Ectodermal cell (in vitro differentiated cells): ENCODE results near the gene TMUB1.

Experiments
- H3K27ac ChIP-seq: 2 replicates; pipeline ENCODE4 v1.7.0; 2013; ENCODE audit warnings: mild to moderate bottlenecking, low read depth, low read length; ENCODE audit not compliant: insufficient read depth, poor library complexity, severe bottlenecking
- H3K27me3 ChIP-seq: 2 replicates; pipeline ENCODE4 v1.7.0; 2013; ENCODE audit warnings: mild to moderate bottlenecking, low read length; ENCODE audit not compliant: insufficient read depth, control insufficient read depth, poor library complexity, severe bottlenecking
- H3K36me3 ChIP-seq: one replicate; pipeline ENCODE4 v1.7.0; 2013; ENCODE audit warnings: low read length; ENCODE audit not compliant: control insufficient read depth, insufficient read depth
- H3K4me1 ChIP-seq: one replicate; pipeline ENCODE4 v1.7.0; 2013; ENCODE audit warnings: low read length; ENCODE audit not compliant: control insufficient read depth, insufficient read depth
- H3K4me3 ChIP-seq: 2 replicates; pipeline ENCODE4 v1.7.0; 2013; ENCODE audit warnings: low read depth, low read length, control low read depth; ENCODE audit not compliant: insufficient read depth
- H3K9me3 ChIP-seq: 2 replicates; pipeline ENCODE4 v1.7.0; 2013; ENCODE audit warnings: mild to moderate bottlenecking, low read length, moderate library complexity; ENCODE audit not compliant: control insufficient read depth
- WGBS, 2 experiments: methylation state at CpG; one replicate each; pipeline ENCODE4 v1.1.7; 2013; ENCODE audit warnings: missing lambda C conversion rate in 2 of 2; 5-methylcytosine and 5-hydroxymethylcytosine counted together

The TMUB1 gene

GRCh38 chr7:151114151-151115090 is 31.1 kb upstream of the TMUB1 start:
- H3K9me3 ChIP-seq = no peaks in the 10 kb centered on the region
- 8 to 9% methylated on average over 101 of the region's 101 CpGs for WGBS, 2 experiments
- H3K4me1 ChIP-seq = peaks cover 18% of the 10 kb centered on the region
- peak overlapping the region; percentile 35 for H3K4me3 ChIP-seq
- no peak overlapping the region for H3K27ac ChIP-seq
- peaks cover 8% of the 10 kb centered on the region for H3K36me3 ChIP-seq
- peaks cover 17% of the 10 kb centered on the region for H3K27me3 ChIP-seq

DNA sequence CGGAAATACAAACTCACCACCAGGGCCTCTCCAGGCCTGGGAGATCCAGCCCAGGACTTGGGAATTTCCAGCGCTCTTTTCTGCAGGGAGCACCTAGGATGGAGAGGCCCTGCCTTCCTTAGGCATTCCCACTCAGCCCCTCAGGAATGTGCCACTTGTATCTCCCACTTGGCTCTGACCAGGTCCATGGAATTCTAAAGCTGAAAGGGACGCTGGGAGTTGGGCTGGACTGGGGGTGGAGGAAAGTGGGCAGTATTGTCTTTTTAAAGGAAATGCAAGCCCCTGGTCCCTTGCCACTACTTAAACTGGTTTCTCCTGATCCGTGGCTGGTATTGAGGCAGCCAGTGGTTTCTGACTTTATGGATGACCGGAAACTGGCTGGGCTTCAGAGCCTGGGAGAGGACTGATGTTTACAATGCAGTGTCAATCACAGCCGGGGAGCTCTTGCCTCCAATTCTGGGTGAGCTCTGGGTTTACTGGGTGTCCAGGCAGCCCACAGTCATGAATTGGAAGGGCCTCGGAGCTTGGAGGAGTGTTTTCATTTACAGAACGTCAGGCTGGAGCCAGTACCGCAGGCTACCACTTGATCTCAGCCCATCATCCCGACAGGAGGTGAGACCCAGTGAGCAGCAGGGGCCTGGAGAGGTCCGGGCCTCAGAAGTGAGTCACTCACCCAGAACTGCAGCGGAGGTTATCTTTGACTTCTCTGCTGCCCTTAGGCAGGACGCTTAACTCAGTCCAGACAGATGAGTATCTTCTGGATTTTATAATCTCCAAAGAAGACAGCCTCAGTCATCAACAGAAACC is 30.3 kb upstream of the TMUB1 start:
- peaks cover 18% of the 10 kb centered on the region for H3K4me1 ChIP-seq
- peak overlapping the region; percentile 63 for H3K27ac ChIP-seq
- H3K4me3 ChIP-seq = peak overlapping the region; percentile 35
- peaks cover 8% of the 10 kb centered on the region for H3K36me3 ChIP-seq
- H3K27me3 ChIP-seq = peaks cover 17% of the 10 kb centered on the region
- H3K9me3 ChIP-seq = no peaks in the 10 kb centered on the region
- WGBS, 2 experiments = 28 to 33% methylated on average over 13 of the region's 13 CpGs

DNA sequence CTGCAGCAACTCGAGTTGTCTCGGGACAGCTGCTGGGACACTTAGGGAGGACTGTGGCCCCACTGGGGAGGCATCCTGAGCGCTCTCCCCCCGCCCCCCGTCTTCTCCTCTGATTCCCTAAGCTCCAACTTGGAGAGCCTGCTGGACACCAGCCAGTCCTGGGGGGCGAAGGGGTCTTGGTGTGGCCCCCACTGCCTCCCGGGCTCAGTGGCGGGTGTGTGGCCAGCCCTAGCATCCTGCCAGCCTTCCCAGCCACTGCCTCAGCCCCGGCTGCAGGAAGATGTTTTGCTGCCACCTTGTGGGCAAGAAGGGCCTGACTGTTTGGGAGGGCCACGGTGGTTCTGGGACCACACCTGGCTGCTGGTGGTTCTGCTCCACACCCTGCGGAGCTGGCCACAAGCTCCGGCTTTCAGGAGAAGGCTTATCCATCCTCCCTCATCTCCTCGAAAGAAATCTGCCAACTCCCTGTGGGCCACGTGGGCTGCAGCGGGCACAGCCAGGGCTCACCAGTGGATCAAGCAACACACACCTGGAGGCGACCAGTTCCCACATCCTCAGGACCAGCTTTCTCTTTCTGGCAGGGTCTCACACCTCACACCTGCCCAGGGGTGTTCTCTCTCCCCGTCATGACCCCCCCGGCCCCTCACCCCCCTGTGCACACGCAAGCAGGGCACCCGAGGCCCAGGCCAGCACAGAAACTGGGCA is 27.8 kb upstream of the TMUB1 start:
- no peaks in the 10 kb centered on the region for H3K9me3 ChIP-seq
- H3K36me3 ChIP-seq = no peaks in the 10 kb centered on the region
- H3K27ac ChIP-seq = no peak overlapping the region
- 44 to 45% methylated on average over 20 of the region's 20 CpGs for WGBS, 2 experiments
- peaks cover 15% of the 10 kb centered on the region for H3K27me3 ChIP-seq
- peaks cover 15% of the 10 kb centered on the region for H3K4me1 ChIP-seq
- H3K4me3 ChIP-seq = no peak overlapping the region

- H3K9me3 ChIP-seq = no peaks in the 10 kb centered on the region
- peaks cover 11% of the 10 kb centered on the region for H3K4me1 ChIP-seq
- H3K4me3 ChIP-seq = no peak overlapping the region
- H3K27me3 ChIP-seq = peaks cover 8% of the 10 kb centered on the region
- H3K36me3 ChIP-seq = no peaks in the 10 kb centered on the region
- no peak overlapping the region for H3K27ac ChIP-seq
- 84 to 85% methylated on average over 11 of the region's 11 CpGs for WGBS, 2 experiments
Measured at GRCh38 chr7:151110236-151110940, 27.1 kb upstream of the TMUB1 start.

GRCh38 chr7:151109094-151110048 is 26.1 kb upstream of the TMUB1 start:
- Histone ChIP-seq H3K36me3 (no peaks in the 10 kb centered on the region), H3K4me1 (peaks cover 11% of the 10 kb centered on the region), H3K4me3 (no peak overlapping the region), H3K27ac (no peak overlapping the region), H3K9me3 (no peaks in the 10 kb centered on the region), H3K27me3 (peaks cover 6% of the 10 kb centered on the region)
- 79 to 80% methylated on average over 15 of the region's 15 CpGs for WGBS, 2 experiments

DNA sequence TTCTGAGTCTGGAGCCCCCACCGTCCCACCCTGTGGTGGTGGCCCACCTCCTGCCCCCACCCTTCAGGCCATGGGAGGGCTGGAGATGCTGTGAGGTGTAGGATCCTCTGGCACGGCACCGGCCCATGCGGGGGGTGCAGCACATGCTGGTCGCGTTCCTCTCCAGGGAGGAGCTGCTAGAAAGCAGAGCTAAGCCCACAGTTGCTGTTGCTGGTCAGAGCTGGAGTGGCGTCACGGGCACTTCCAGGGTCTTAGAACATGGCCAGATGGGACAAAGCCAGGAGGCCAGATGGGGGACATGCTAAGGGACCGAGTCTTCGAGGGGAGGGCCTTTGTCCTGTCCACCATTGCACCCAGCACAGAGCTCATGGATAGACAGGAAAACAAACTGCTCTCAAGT is 24.6 kb upstream of the TMUB1 start:
- Histone ChIP-seq H3K4me3 (no peak overlapping the region), H3K9me3 (no peaks in the 10 kb centered on the region), H3K27me3 (no peaks in the 10 kb centered on the region), H3K4me1 (no peaks in the 10 kb centered on the region), H3K36me3 (no peaks in the 10 kb centered on the region), H3K27ac (no peak overlapping the region)
- 89 to 90% methylated on average over 10 of the region's 10 CpGs for WGBS, 2 experiments

- no peaks in the 10 kb centered on the region for H3K36me3 ChIP-seq
- H3K4me3 ChIP-seq = no peak overlapping the region
- no peak overlapping the region for H3K27ac ChIP-seq
- 55 to 56% methylated on average over 23 of the region's 23 CpGs for WGBS, 2 experiments
- H3K9me3 ChIP-seq = no peaks in the 10 kb centered on the region
- no peaks in the 10 kb centered on the region for H3K27me3 ChIP-seq
- no peaks in the 10 kb centered on the region for H3K4me1 ChIP-seq
Measured at GRCh38 chr7:151104411-151105235, 21.3 kb upstream of the TMUB1 start.

GRCh38 chr7:151103973-151104372 is 20.7 kb upstream of the TMUB1 start:
- H3K4me3 ChIP-seq = no peak overlapping the region
- H3K36me3 ChIP-seq = no peaks in the 10 kb centered on the region
- no peak overlapping the region for H3K27ac ChIP-seq
- WGBS, 2 experiments = 77 to 80% methylated on average over 11 of the region's 12 CpGs
- no peaks in the 10 kb centered on the region for H3K4me1 ChIP-seq
- no peaks in the 10 kb centered on the region for H3K9me3 ChIP-seq
- no peaks in the 10 kb centered on the region for H3K27me3 ChIP-seq
